Lung (tissue), 12 donors: ENCODE data around the gene TSEN54. TPM values are rescaled to one million over a fixed set of nuclear protein-coding genes. Genes with fewer than 3 reads are reported as not detected.

ENCODE experiments used
- ATAC-seq: fragments of 200-7000 bp; cut with Tn5 transposase; one replicate; pipeline ENCODE4 v1.9.1; 2020; ENCODE audit warnings: moderate number of reproducible peaks; ENCODE audit not compliant: insufficient read depth, low FRiP score
- DNase-seq, 3 donors: peaks; one replicate each; pipeline ENCODE4 v3.0.0-alpha.2; 2013 to 2017
- H3K27ac ChIP-seq, 2 donors: one replicate each; pipeline ENCODE4 v1.5.1; 2013; ENCODE audit warnings: mild to moderate bottlenecking in 2 of 2, moderate library complexity in 2 of 2, control low read depth in 1 of 2, inconsistent platforms in 1 of 2, low read depth in 1 of 2, low read length in 1 of 2
- H3K27me3 ChIP-seq, 3 donors: one replicate each; pipeline ENCODE4 v1.5.1; 2013; ENCODE audit warnings: low read length in 2 of 3; ENCODE audit not compliant: control insufficient read depth in 3 of 3, insufficient read depth in 3 of 3
- H3K36me3 ChIP-seq, 4 donors: one replicate each; pipeline ENCODE4 v1.5.1; 2013; ENCODE audit warnings: low read length in 4 of 4, mild to moderate bottlenecking in 1 of 4, moderate library complexity in 1 of 4; ENCODE audit not compliant: control insufficient read depth in 4 of 4, insufficient read depth in 4 of 4
- H3K4me1 ChIP-seq, 5 donors: one replicate each; pipeline ENCODE4 v1.5.1; 2013; ENCODE audit warnings: low read length in 5 of 5, mild to moderate bottlenecking in 2 of 5, moderate library complexity in 1 of 5; ENCODE audit not compliant: control insufficient read depth in 5 of 5, insufficient read depth in 5 of 5
- H3K4me3 ChIP-seq: one replicate; pipeline ENCODE4 v1.5.1; 2013; ENCODE audit warnings: mild to moderate bottlenecking, control low read depth, moderate library complexity
- H3K9ac ChIP-seq, 2 donors: one replicate each; pipeline ENCODE4 v1.5.1; 2013; ENCODE audit warnings: low read length in 2 of 2, control low read depth in 1 of 2; ENCODE audit not compliant: insufficient read depth in 1 of 2
- H3K9me3 ChIP-seq, 4 donors: one replicate each; pipeline ENCODE4 v1.5.1; 2013; ENCODE audit warnings: low read length in 3 of 4, mild to moderate bottlenecking in 1 of 4, moderate library complexity in 1 of 4; ENCODE audit not compliant: control insufficient read depth in 4 of 4, insufficient read depth in 3 of 4
- CTCF ChIP-seq: IDR thresholded peaks from 2 replicates; pipeline ENCODE4 v1.5.1; 2012; ENCODE audit warnings: mild to moderate bottlenecking; ENCODE audit errors: control extremely low read depth, extremely low read depth
- WGBS, 2 donors: extraction: QIAGEN DNeasy Blood & Tissue Kit; methylation state at CpG; one replicate each; pipeline ENCODE4 v1.1.7; 2013; 5-methylcytosine and 5-hydroxymethylcytosine counted together
- polyA plus RNA-seq, 2 donors: library from polyadenylated mRNA; stranded (reverse); fragments of 200-250 nt; gene quantifications; one replicate each; pipeline ENCODE4 v1.2.1, GENCODE V29; 2013
- total RNA-seq, 2 donors: library from RNA; depleted of rRNA in 1 of 2; stranded (reverse); fragments of >200 nt in 1 of 2; gene quantifications; one replicate each; pipeline ENCODE4 v1.2.1, GENCODE V29; 2014 to 2021
- donor health status: control.
- donor health status: control.
- donor health status: Bipolar disorder and iron deficiency.
- donor health status: healthy.
- donor health status: DM: yes; HTN: yes; CAD: no.

Gene TSEN54
- total and polyA plus RNA-seq, 4 donors = 18.4 to 36.5 (median 21.6) TPM

- Histone ChIP-seq H3K27ac (no peak overlapping the region), H3K4me1 (peaks cover 8 to 24% (median 9%) of the 10 kb centered on the region in 5 donors), H3K9me3 (no peaks in the 10 kb centered on the region), H3K4me3 (no peak overlapping the region), H3K9ac (no peak overlapping the region), H3K36me3 (peaks cover 0 to 4% (median under 1%) of the 10 kb centered on the region in 4 donors), H3K27me3 (no peaks in the 10 kb centered on the region)
- ATAC-seq (no peak), DNase-seq (no peak)
- 80 to 86% methylated on average over 13 of the region's 13 CpGs for WGBS, 2 donors
- TF ChIP-seq CTCF = no peak
Observed at GRCh38 chr17:75481194-75482068, 34.9 kb upstream of the TSEN54 start.

GRCh38 chr17:75482098-75482942 is 34.0 kb upstream of the TSEN54 start:
- no peak for TF ChIP-seq CTCF
- peaks cover under 1 to 19% (median 2%) of the 10 kb centered on the region in 5 donors for H3K4me1 ChIP-seq
- no peak for DNase-seq
- peak overlapping the region in 1 of 2 donors; percentile 4 for H3K9ac ChIP-seq
- H3K4me3 ChIP-seq = no peak overlapping the region
- WGBS, 2 donors = 79 to 80% methylated on average over 16 of the region's 16 CpGs
- no peaks in the 10 kb centered on the region for H3K27me3 ChIP-seq
- H3K27ac ChIP-seq = no peak overlapping the region
- peaks cover 0 to 3% (median 0%) of the 10 kb centered on the region in 4 donors for H3K36me3 ChIP-seq
- no peak for ATAC-seq
- H3K9me3 ChIP-seq = no peaks in the 10 kb centered on the region

- 95% methylated on average over 10 to 12 of the region's 12 CpGs for WGBS, 2 donors
- Histone ChIP-seq H3K27ac (peak overlapping the region in 1 of 2 donors; percentile 12), H3K36me3 (peaks cover 0 to 6% (median 1%) of the 10 kb centered on the region in 4 donors), H3K9me3 (no peaks in the 10 kb centered on the region), H3K9ac (no peak overlapping the region), H3K27me3 (no peaks in the 10 kb centered on the region), H3K4me1 (peaks cover 0 to 35% (median 4%) of the 10 kb centered on the region in 5 donors), H3K4me3 (no peak overlapping the region)
- no peak for ATAC-seq
- TF ChIP-seq CTCF = no peak
- no peak for DNase-seq
Observed at GRCh38 chr17:75485688-75486087, 30.6 kb upstream of the TSEN54 start.
